Erythroblast (primary cell): ENCODE measurements around the gene KIFBP.

Source experiments
- GATA1 ChIP-seq: IDR thresholded peaks from 2 replicates; pipeline ENCODE4 v1.6.1; 2011; ENCODE audit warnings: low read depth, mild to moderate bottlenecking, control low read depth, low read length, moderate library complexity
- POLR2A ChIP-seq: IDR thresholded peaks from 2 replicates; pipeline ENCODE4 v1.6.1; 2011; ENCODE audit warnings: mild to moderate bottlenecking, low read length

DNA sequence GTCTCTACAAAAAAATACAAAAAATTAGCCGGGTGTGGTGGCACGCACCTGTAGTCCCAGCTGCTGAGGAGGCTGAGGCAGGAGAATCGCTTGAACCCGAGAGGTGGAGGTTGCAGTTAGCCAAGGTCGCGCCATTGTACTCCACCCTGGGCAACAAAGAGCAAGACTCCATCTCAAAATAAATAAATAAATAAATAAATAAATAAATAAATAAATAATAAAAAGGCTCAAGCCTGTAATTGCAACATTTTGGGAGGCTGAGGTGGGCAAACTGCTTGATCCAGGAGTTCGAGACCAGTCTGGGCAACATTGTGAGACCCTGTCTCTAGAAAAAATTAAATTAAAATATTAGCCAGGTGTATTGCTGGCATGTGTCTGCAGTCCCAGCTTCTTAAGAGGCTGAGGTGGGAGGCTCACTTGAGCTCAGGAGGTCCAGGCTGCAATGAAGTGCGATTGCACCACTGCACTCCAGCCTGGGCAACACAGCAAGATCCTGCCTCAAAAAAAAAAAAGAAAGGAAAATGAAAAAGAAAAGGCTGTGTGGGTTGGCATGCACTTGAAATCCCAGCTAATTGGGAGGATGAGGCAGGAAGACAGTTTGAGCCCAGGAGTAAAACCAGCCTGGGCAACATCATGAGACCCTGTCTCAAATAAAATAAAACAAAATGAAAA lies 71.7 kb downstream of the KIFBP start:
- no peak for TF ChIP-seq POLR2A
- no peak for TF ChIP-seq GATA1
